Right lobe of liver (tissue), 4 donors: Measurements from ENCODE around the gene ANKRD11.

ENCODE experiments used
- POLR2A ChIP-seq: fragments of 450-650 bp; IDR thresholded peaks from one replicate; pipeline ENCODE4 v1.6.1; 2017; ENCODE audit warnings: antibody characterized with exemption, mild to moderate bottlenecking
- TF ChIP-seq, protein P1 (sequence below), 4 donors: fragments of 200-600 bp in 3 of 4; fragments of 450-650 bp in 1 of 4; IDR thresholded peaks; one replicate each; pipeline versions ENCODE4 v1.5.1 to v1.8.0; 2016 to 2022; ENCODE audit warnings: antibody characterized with exemption in 4 of 4, mild to moderate bottlenecking in 2 of 4
- donor health status: DM: no; HTN: no; CAD: no.
- donor health status: DM: no; HTN: no; CAD: no.
- donor health status: DM: no; HTN: yes; CAD: no.

DNA sequence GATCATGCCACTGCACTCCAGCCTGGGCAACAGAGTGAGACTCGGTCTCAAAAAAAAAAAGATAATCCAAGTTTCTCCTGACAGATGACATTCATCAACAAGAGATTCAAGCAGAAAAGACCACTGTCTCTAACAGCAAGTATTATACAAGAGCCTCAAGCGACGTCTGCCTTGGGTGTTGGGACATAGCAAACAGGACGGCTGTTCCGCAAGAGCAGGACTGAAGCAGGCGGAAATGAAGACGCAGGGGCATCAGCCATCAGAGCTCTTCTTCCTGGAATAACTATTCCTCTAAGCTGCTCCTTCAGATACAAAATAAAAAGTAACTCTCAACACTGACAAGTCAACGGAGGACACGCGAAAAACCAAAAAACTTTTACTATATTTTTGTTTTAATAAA lies 54.0 kb downstream of the ANKRD11 start:
- TF ChIP-seq, protein P1, sequence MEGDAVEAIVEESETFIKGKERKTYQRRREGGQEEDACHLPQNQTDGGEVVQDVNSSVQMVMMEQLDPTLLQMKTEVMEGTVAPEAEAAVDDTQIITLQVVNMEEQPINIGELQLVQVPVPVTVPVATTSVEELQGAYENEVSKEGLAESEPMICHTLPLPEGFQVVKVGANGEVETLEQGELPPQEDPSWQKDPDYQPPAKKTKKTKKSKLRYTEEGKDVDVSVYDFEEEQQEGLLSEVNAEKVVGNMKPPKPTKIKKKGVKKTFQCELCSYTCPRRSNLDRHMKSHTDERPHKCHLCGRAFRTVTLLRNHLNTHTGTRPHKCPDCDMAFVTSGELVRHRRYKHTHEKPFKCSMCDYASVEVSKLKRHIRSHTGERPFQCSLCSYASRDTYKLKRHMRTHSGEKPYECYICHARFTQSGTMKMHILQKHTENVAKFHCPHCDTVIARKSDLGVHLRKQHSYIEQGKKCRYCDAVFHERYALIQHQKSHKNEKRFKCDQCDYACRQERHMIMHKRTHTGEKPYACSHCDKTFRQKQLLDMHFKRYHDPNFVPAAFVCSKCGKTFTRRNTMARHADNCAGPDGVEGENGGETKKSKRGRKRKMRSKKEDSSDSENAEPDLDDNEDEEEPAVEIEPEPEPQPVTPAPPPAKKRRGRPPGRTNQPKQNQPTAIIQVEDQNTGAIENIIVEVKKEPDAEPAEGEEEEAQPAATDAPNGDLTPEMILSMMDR (IDR thresholded peaks at IDR 0.05), result no peak
- no peak for TF ChIP-seq POLR2A
